ENCODE measurements around the gene NOD1.
"Not testable (repeated sequence)": the region's sequence is repeated elsewhere in the genome, so short reads cannot be mapped to it uniquely, and the experiment has no call there.

NOD1 gene

GRCh38 chr7:30478349-30479201, at the start of gene NOD1:
Gene NOD1, minus strand, starts transcription at chr7:30478784. Its CDS starts 21,863 bp downstream, at chr7:30456921.
- FAIRE-seq = no peak
- DNase-seq (ENCODE audit: insufficient read length, low spot score) = peak; percentile 73

- DNase-seq (ENCODE audit: insufficient read length, low spot score); FAIRE-seq: not testable (repeated sequence)
These were observed 48.7 kb upstream of the NOD1 start for GRCh38 chr7:30527297-30527696.

GRCh38 chr7:30526163-30526562, 47.6 kb upstream of the NOD1 start:
- FAIRE-seq = no peak

DNA sequence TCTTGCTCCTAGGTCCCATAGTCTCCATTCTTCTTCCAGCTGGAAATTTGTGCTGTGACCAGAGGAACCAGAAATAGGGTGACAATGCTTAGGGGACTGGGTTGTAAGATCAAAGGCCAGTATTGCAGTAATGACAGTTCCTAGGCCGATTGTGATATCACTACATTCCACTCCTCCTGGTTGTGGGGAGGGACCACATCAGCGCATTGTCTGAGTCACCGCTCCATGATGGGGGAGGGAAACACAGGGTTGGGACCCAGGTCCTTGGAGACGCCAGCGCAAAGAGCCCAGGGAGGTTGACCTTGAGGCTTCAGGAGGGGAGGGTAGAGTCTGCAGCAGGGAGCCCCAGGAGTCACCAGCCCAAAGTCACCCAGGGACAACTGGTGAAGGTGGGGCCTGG, 46.8 kb upstream of the NOD1 start:
- no peak for FAIRE-seq
- DNase-seq (ENCODE audit: insufficient read length, low spot score) = no peak

More at GRCh38 chr7:30526163-30526562, 47.6 kb upstream of the NOD1 start:
- DNase-seq (ENCODE audit: insufficient read length, low spot score) = no peak

- no peak for FAIRE-seq
- DNase-seq (ENCODE audit: insufficient read length, low spot score) = no peak
These were observed 46.0 kb upstream of the NOD1 start for GRCh38 chr7:30524545-30524944.

GRCh38 chr7:30523466-30523865, 44.9 kb upstream of the NOD1 start:
- FAIRE-seq (no peak), DNase-seq (ENCODE audit: insufficient read length, low spot score) (no peak)

DNA sequence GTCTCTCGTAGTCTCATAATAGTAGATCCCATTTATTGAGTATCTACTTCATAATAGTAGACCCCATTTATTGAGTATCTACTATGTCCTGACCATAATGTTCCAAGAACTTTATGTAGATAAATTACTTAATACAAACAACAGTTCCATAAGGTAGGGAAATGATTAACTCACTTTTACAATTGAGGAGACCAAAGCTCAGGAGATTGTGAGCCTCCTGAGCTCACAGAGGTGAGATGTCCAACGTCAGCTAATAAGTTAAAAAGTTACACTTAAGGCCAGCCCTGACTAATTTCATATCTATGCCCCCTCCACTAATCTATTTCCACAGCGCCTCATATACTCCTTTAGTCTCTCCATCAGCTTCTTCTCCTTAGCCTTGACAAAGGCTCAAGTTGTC, 43.6 kb upstream of the NOD1 start:
- FAIRE-seq = no peak
- no peak for DNase-seq (ENCODE audit: insufficient read length, low spot score)

- DNase-seq (ENCODE audit: insufficient read length, low spot score) = no peak
- FAIRE-seq = no peak
These were observed 42.9 kb upstream of the NOD1 start for GRCh38 chr7:30521532-30521931.

GRCh38 chr7:30519122-30519521, 40.5 kb upstream of the NOD1 start:
- DNase-seq (ENCODE audit: insufficient read length, low spot score) (no peak), FAIRE-seq (no peak)

DNA sequence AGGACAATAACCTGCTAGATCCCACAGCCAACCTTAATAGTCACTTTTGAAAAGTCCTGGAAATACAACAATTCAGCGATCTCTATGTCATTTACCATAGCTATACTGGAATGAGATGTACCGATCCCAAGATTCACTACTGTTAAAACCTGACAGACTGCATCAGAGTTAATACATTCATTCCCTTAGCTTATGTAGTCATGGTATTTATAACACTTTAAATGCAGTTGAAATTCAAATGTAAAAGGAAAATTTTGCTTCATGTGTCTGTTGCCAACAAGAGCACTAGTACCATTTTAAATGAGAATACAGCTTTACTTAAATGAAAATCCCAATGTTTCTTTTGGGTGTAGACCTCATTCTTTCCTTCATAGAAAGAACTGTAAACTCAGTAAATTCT, 37.2 kb upstream of the NOD1 start:
- DNase-seq (ENCODE audit: insufficient read length, low spot score) (no peak), FAIRE-seq (no peak)

GRCh38 chr7:30514776-30515175, 36.2 kb upstream of the NOD1 start:
- FAIRE-seq (no peak), DNase-seq (ENCODE audit: insufficient read length, low spot score) (no peak)

DNA sequence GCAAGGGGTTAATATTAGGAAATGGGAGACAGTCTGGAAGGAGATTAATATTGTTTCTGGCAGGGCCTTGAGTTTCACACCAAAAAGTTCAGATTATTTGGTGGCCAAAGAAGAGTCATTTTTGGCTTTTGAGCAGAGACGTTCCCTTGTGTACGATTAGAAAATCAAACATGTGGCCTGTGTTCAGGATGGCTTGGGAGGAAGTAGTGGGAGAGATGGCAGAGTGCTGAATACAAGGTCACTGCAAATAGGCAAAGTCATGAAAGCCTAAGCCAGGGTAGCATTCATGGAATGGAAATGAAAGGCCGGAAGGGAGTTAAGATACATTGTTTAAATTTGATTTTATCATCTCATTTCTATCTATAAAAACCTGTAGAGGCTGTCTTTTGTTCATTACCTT, 35.6 kb upstream of the NOD1 start:
- FAIRE-seq (no peak), DNase-seq (ENCODE audit: insufficient read length, low spot score) (no peak)

- FAIRE-seq (no peak), DNase-seq (ENCODE audit: insufficient read length, low spot score) (no peak)
These were observed 35.2 kb upstream of the NOD1 start for GRCh38 chr7:30513762-30514161.

DNA sequence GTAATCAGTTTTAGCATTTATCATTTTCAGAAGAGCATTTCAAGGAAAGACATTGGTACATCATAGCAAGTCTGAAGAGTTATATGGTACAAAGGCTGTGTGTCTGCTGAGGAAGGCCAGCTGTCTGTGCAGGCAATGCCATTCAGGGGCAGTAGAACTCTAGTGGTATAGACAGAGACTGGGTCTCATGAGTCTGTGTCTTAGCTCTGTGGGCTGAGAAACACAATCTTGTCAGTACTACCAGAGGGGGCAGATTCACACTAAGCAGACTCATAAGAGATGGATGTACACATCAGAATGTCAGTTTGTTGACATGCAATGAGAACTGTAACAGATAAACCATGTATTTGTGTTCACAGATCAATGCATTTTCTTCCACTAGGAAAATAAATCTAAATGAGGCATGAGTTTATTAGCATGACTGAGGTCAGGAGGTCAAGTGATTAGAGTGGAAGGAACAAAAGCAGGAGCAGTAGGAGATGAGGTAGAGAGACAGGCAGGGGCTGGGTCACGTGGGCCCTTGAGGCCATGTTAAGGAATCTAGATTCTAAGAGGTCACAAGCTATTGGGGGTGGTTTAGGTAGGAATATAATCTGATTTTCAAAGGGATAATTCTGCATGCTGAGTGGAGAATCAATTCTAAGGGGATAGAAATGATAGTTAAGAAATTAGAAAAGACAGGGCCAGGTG, 33.5 kb upstream of the NOD1 start:
- DNase-seq (ENCODE audit: insufficient read length, low spot score) = no peak
- no peak for FAIRE-seq

GRCh38 chr7:30511494-30511893, 32.9 kb upstream of the NOD1 start:
- FAIRE-seq = no peak
- DNase-seq (ENCODE audit: insufficient read length, low spot score) = no peak

DNA sequence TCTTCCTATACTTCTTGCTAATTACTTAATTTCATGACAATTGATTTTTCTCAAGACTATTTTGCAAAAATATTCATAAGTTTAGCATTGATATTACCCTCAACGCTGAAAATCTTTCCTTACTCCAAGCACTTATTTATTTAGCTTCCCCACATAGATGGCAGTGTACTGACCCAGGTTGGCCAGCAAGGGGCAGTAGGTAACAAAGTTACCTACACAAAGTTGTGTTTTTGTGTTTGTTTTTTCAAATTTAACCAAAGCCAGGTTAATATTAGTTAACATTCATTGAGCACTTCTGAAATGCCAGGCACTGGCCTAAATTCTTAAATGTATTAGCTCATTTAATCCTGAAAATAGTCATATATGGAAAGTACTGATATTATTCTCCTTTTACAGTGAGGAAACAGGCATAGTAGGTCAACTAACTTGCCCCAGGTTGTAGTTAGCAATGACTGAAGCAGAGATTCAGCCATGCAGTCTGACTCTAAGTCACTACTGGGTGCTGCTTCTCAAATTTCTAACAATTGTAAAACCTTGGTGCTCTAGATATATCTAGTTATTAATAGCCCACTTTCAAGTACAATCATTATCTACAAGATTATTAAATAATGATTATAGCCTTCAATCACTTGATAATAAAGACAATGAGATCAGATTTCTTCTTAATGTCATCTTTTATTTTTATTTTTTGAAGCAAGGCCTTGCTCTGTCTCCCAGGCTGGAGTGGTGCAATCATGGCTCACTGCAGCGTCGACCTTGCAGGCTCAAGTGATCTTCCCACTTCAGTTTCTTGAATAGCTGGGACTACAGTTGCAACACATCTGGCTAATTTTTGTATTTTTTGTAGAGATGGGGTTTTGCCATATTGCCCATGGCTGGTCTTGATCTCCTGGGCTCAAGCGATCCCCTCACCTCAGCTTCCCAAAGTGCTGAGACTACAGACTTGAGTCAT, 31.8 kb upstream of the NOD1 start:
- FAIRE-seq = no peak
- DNase-seq (ENCODE audit: insufficient read length, low spot score) = peak; percentile 21

- not testable (repeated sequence) for DNase-seq (ENCODE audit: insufficient read length, low spot score); FAIRE-seq
These were observed 30.7 kb upstream of the NOD1 start for GRCh38 chr7:30509171-30509857.

DNA sequence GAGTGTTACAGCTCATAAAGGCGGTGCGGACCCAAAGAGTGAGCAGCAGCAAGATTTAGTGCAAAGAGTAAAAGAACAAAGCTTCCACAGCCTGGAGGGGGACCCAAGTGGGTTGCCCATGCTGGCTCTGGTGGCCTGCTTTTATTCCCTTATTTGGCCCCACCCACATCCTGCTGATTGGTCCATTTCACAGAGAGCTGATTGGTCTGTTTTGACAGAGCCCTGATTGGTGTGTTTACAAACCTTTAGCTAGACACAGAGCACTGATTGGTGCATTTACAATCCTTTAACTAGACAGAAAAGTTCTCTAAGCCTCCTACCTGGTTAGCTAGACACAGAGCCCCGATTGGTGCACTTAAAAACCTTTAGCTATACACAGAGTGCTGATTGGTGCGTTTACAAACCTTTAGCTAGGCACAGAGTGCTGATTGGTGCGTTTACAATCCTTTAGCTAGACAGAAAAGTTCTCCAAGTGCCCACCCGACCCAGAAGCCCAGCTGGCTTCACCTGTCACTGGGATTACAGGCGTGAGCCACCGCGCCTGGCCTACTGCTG, 28.8 kb upstream of the NOD1 start:
- DNase-seq (ENCODE audit: insufficient read length, low spot score); FAIRE-seq: not testable (repeated sequence)

DNA sequence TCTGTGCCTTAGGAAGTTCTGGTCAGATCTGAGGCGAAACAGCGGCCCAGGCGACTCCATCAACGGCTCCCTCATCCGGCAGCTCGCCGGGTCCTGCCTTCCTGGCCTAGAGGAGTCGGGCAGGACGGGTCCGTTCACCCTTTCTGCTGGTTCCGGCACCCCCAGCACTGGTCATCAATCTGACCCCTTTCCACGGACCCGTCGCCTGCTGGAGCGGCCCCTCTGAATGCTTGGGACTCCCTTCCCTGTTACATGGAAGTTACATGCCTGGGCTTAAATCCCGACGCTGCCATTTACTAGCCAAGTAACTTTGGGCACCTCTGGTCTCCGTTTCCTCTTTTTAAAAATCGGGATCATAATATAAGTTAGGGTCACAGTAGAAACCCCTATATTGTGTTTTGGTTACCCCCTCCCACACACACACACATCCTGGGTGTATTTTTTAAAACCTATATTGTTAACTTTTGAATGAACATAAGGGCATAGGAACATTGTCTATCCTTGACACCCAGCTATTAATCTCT, 26.7 kb upstream of the NOD1 start:
- DNase-seq (ENCODE audit: insufficient read length, low spot score) = no peak
- no peak for FAIRE-seq

All from HTR-8/SVneo (cell line).